HG02763 (cell line): Measurements from ENCODE around the gene PDLIM5.
"Not testable (repeated sequence)": the region's sequence is repeated elsewhere in the genome, so short reads cannot be mapped to it uniquely, and the experiment has no call there.

Experiments
- ATAC-seq: cut with Tn5 transposase; IDR thresholded peaks from one replicate; pipeline ENCODE4 v1.9.1; 2021; ENCODE audit warnings: mild to moderate bottlenecking, moderate library complexity; ENCODE audit not compliant: unreplicated experiment

Gene PDLIM5

GRCh38 chr4:94459462-94460161, 7.9 kb downstream of the PDLIM5 start:
- no peak for ATAC-seq

DNA sequence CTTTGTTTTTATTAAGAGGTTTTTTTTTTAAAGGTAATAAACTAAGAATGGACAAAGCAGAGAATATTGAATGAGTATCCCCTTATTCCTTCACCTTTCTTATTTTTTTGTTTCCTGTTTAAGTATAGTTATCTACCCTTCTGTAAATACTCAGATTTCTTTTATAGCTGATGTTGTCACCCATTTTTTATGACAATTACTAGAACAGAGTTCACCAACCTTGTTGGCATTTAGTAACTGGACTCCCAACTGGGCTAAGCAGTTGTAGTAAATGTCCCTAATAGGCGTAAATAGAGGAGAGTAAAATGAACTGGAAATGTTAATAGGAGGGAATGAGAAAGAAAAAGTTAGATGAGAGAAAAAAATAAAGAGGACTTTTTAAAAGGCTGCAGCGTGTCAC, 9.8 kb downstream of the PDLIM5 start:
- ATAC-seq: no peak

GRCh38 chr4:94462572-94462971, 10.8 kb downstream of the PDLIM5 start:
- no peak for ATAC-seq

GRCh38 chr4:94463771-94464170, 12.0 kb downstream of the PDLIM5 start:
- ATAC-seq: no peak

GRCh38 chr4:94466371-94466770, 14.6 kb downstream of the PDLIM5 start:
- no peak for ATAC-seq

DNA sequence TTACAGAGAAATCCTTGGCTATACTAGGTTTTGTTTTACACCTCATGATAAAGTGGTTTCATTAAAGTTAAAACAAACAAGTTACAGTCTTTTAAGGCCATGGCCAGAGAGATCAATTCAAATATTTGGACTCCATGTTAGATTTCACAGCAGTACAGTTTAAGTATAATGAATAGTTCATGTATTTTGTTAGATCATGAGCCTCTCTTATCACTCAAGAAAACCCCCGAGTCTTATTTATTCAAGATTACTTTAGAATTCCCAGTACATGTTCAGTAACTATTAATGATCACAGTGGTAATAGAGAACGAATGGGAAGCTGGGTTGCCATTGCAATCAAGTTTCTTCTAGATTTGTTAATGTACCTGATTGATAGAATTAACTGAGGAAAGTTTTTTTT, 15.2 kb downstream of the PDLIM5 start:
- no peak for ATAC-seq

DNA sequence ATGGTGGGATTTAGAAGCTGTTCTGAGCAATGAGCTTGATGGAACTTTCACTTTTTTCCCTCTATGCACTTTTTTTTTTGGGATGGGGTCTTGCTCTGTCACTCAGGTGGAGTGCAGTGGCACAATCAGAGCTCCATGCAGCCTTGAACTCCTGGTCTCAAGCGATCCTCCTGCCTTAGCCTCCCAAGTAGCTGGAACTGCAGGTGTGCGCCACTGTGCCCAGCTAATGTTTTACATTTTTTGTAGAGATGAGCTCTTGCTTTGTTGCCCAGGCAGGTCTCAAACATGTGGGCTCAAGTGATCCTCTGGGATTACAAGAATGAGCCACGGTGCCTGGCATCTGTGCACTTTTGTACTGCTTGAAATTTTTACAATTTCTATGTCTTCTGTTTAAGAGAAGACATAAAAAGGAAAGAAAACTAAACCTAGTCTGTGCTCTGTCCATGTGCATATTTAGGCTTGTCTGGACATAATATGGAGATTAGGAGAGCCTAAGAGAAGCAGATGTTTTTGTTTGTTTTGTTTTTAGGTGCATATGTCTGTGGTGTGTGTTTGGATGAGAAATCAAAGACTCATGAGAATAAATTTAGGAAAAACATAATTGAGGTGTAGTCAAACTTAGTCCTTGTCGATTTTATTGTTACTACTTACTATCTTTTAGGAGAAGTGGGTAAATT, 16.5 kb downstream of the PDLIM5 start:
- no peak for ATAC-seq

DNA sequence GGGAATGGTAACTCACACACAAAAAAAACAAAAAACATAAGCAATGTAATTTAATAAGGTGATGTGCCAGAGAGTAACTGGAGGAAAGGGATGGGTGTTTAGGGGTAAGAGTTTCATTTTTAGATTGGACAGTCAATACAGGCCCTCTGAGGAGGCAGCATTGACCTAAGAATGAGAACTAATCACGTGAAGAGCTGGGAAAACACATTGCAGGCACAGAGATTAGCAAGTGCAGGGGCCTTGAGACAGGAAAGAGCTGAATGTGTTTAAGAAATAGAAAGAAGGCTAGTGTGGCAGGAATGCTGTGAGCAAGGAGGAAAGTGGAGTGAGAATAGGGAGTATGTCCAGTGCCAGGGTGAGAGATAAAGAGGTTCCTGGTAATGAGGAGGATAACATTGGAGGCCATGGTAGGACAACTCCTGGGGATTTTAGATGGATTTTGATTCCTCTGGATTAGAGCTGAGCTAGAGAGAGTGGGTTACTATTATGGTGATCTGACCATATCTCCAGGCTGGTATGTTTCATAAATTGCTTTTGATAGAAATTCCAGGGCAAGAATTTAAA, 17.6 kb downstream of the PDLIM5 start:
- no peak for ATAC-seq

DNA sequence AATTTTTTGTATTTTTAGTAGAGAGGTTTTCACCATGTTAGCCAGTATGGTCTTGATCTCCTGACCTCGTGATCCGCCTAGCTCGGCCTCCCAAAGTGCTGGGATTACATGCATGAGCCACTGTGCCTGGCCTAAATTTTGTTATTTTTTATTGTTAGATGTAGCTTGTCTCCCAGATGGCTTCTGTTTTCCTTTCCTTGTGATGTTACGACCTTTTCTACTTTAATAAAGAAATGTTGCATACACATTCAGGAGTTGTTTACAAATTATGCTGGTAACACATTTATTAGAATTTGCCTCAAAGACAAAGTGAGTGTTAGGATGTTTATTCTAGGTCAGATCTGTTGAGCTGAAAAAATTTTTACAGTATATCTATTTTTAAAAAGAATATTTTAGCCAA, 18.4 kb downstream of the PDLIM5 start:
- ATAC-seq: no peak

GRCh38 chr4:94470782-94471181, 19.0 kb downstream of the PDLIM5 start:
- ATAC-seq: not testable (repeated sequence)

DNA sequence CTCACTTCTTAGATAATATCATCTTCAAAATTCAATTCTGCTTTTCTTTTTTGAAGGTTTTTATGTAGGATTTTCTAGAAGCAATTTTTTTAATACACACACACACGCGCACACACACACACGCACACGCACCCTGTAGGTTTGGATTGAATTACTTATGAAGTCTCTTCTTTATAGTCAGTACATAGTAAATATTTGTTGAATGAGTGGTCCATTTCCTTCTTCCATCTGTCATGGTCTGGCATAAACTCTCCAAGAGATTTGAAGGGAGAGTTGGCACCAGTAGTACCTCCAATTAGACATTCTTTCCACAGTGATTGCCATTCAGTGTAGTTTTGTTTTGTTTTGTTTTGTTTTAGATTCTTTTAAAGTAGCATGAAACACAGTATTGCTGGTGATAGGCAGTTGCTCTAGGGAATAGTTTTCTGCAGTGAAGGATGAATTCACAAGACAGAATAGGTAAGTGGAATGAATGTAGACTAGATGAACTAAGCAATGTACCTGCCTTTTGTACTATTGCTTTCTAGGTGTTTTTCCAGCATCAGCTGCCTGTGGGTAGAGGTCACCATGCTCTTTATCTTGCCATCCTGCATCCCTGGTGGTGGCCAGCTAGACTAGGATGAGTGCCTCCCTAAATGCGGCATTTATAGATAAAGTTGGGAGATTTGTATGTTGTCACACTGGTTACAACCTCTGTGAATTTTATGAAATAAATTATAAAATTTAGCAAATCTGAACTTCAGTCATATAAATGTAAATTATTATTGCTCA, 20.5 kb downstream of the PDLIM5 start:
- no peak for ATAC-seq

- ATAC-seq: no peak
Measured at GRCh38 chr4:94475050-94475449, 23.3 kb downstream of the PDLIM5 start.

DNA sequence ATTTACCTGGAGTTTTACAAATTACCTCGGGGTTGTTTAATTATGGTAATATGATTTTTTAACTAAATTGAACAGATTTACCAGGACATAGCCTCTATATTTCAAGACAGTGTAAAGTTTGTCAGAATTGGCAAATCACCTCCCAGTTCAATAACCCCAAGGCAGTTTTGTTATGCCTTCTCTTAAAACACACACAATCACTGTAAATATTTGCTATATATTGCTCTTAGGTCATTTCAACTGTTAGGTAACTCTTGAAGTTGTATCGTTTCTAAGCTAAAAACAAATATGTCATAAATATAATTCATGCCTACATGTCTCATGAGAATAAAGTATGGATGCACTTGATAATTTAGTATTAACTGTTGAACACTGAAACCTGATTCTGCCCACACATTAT, 24.1 kb downstream of the PDLIM5 start:
- no peak for ATAC-seq

GRCh38 chr4:94477227-94477626, 25.5 kb downstream of the PDLIM5 start:
- ATAC-seq: no peak

- not testable (repeated sequence) for ATAC-seq
Measured at GRCh38 chr4:94478805-94479204, 27.1 kb downstream of the PDLIM5 start.

GRCh38 chr4:94479358-94480141, 27.8 kb downstream of the PDLIM5 start:
- no peak for ATAC-seq

DNA sequence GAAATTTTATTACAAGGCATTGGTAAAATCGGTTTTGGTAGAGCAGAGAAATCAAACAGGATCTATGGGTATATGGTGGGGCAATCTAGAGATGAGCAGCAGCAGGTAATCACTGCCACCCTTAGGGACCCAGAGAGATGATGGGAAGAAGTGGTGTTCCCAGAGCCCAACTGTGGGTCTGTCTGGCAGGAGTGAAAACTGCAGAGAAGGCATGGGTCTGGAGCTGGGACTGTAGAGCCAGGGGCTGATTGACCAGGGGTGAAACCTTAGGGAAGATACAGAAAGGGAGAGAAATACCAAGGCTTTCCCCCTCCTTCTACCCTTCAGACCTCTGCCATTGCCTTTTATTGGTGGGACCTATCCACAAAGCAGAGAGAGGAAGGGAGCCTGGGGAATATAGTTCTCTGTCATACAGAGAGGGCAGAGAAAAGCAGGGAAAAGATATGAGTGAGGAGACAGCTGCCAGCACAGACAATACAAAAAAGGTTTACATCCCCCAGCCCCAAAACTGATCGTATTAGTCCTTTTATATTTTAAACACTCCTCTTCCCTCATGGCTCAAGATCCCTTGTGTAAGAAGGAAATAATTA, 28.7 kb downstream of the PDLIM5 start:
- no peak for ATAC-seq

GRCh38 chr4:94483895-94484294, 32.2 kb downstream of the PDLIM5 start:
- no peak for ATAC-seq

DNA sequence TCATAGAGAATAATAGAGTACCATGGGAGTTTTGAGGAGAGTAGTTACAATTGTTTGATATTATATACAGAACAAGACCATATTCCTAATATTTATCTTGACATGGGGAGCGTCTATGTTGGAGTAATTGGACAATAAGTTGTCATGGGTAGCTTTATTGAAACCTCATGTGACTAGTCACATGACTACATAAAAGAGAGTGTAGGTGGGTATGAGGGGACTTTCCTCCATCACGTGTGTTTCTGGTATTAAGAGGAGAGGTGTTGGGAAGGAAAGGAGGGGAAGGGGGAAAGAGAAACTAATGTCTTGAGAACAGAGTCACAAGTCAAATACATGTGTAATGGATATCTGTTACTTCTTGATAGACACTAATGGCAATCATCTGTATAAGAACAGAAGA, 33.1 kb downstream of the PDLIM5 start:
- ATAC-seq: no peak

GRCh38 chr4:94486372-94486801, 34.6 kb downstream of the PDLIM5 start:
- ATAC-seq: no peak
